Karpas-422 (cell line): ENCODE results near the gene SSH2. TPM values are rescaled to one million over a fixed set of nuclear protein-coding genes. Genes with fewer than 3 reads are reported as not detected.
"Not testable (repeated sequence)": the region's sequence is repeated elsewhere in the genome, so short reads cannot be mapped to it uniquely, and the experiment has no call there.

Experiments used
- DNase-seq: peaks from one replicate; pipeline ENCODE4 v3.0.0-alpha.2; 2015
- H2AFZ ChIP-seq: fragments of 200-600 bp; sonication (generic); 2 replicates; pipeline ENCODE4 v1.6.1; 2014; ENCODE audit warnings: antibody characterized with exemption, low read length, mixed read lengths
- H3K27ac ChIP-seq: fragments of 200-600 bp; sonication (generic); 2 replicates; pipeline ENCODE4 v1.5.1; 2014; ENCODE audit warnings: mild to moderate bottlenecking, low read length, moderate library complexity
- H3K27me3 ChIP-seq: fragments of 200-600 bp; sonication (generic); 2 replicates; pipeline ENCODE4 v1.6.1; 2014; ENCODE audit warnings: low read length, mixed read lengths
- H3K36me3 ChIP-seq: fragments of 200-600 bp; sonication (generic); 2 replicates; pipeline ENCODE4 v1.6.1; 2014; ENCODE audit warnings: low read length, mixed read lengths; ENCODE audit not compliant: insufficient read depth
- H3K4me1 ChIP-seq: fragments of 200-600 bp; sonication (generic); 2 replicates; pipeline ENCODE4 v1.6.1; 2014; ENCODE audit warnings: mild to moderate bottlenecking, low read length, mixed read lengths
- H3K4me2 ChIP-seq: fragments of 200-600 bp; sonication (generic); 2 replicates; pipeline ENCODE4 v1.6.1; 2014; ENCODE audit warnings: low read length, low read depth, mild to moderate bottlenecking; ENCODE audit not compliant: poor library complexity, severe bottlenecking
- H3K4me3 ChIP-seq: fragments of 200-600 bp; sonication (generic); 2 replicates; pipeline ENCODE4 v1.5.1; 2014; ENCODE audit warnings: mild to moderate bottlenecking, antibody characterized with exemption, low read length, mixed read lengths
- H3K79me2 ChIP-seq: fragments of 200-600 bp; sonication (generic); 2 replicates; pipeline ENCODE4 v1.6.1; 2014; ENCODE audit warnings: mild to moderate bottlenecking, low read length, mixed read lengths
- H3K9ac ChIP-seq: fragments of 200-600 bp; sonication (generic); 2 replicates; pipeline ENCODE4 v1.6.0; 2014; ENCODE audit warnings: low read length
- H3K9me2 ChIP-seq: fragments of 200-600 bp; sonication (generic), shearing (Covaris generic); replicated peaks from 2 replicates; pipeline ENCODE4 v1.6.0; 2014; ENCODE audit warnings: mild to moderate bottlenecking, low read length, moderate library complexity; ENCODE audit not compliant: insufficient read depth
- H3K9me3 ChIP-seq: fragments of 300-700, 200-600 bp; sonication (generic); 2 replicates; pipeline ENCODE4 v1.6.1; 2014; ENCODE audit warnings: low read length, mixed read lengths
- H4K20me1 ChIP-seq: fragments of 200-600 bp; sonication (generic); 2 replicates; pipeline ENCODE4 v1.6.1; 2014; ENCODE audit warnings: mild to moderate bottlenecking, antibody characterized with exemption, low read length, low read depth; ENCODE audit not compliant: insufficient read depth
- total RNA-seq: library from RNA; depleted of rRNA; stranded (reverse); fragments of >200 nt; shearing (Covaris generic); gene quantifications from 2 replicates; pipeline ENCODE4 v1.2.3, GENCODE V29; 2014; ENCODE audit warnings: low replicate concordance

The SSH2 gene
- total RNA-seq, 1 experiment from 2014 or later, result 53.9 TPM

DNA sequence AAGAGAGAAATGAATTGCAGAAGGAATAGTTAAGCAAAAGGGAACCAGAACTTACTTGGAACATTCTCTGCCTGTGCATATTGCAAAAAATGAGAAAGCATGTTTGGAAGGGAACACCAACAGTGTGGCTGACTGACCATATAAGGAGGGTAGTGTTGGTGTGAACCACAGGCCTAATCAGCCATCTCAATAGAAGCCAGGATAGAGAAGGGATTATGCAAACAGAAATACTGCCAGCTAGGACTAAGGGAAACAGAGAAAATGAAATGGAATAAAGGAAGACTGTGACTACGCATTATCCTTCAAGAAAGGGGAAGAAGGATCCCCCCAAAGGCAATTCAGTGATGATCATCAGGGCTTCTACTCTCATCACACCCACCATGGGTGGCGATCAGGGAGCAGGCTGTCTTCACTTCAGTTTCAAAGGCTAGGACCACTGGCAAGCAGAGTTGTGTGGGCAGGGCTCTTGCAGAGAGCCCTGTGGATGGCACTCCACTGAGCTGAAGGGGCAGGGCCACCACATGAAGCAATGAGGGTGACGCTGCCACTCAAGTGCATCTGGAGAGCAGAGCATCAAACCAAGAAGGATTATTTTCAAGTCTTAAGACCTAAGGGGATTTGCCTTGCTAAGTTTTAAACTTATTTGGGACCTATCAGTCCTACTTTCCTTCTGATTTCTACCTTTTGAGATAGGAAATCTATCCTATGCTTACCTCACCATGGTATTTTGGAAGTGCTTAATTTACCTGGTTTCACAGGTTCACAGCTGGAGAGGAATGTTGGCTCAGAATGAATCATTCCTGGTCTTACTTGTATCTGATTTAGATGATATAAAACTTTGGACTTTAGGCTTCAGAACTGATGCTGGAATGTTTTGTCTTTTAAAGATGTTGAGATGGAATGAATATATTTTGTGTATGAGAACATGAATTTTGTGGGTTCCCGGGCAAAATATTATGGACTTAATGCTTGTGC, 140.5 kb downstream of the SSH2 start:
- Histone ChIP-seq H3K9ac (no peak overlapping the region), H3K27me3 (no peaks in the 10 kb centered on the region), H4K20me1 (no peaks in the 10 kb centered on the region), H3K9me3 (no peaks in the 10 kb centered on the region), H3K4me2 (no peak overlapping the region), H3K9me2 (no peaks in the 10 kb centered on the region), H3K36me3 (no peaks in the 10 kb centered on the region), H2AFZ (no peak overlapping the region), H3K27ac (no peak overlapping the region), H3K4me1 (peaks cover 6% of the 10 kb centered on the region; the same call in 1 of the 2 replicates), H3K79me2 (peaks cover 13% of the 10 kb centered on the region), H3K4me3 (no peak overlapping the region)
- no peak for DNase-seq

DNA sequence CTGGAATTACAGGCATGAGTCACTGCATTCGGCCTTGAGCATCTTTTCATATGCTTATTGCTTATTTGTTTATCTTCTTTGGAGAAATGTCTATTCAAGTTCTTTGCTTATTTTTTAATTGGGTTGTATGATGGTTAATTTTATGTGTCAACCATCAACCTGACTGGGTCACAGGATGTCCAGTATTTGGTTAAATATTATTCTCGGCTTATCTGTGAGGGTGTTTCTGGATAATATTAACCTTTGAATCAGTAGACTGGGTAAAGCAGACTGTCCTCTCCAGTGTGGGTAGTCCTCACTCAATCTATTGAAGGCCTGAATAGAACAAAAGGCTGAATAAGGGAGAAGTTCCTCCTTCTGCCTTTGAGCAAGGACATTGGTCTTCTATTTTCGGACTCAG, 142.0 kb downstream of the SSH2 start:
- no peak for DNase-seq
- no peak overlapping the region for H3K9ac ChIP-seq
- H3K79me2 ChIP-seq, result peaks cover 7% of the 10 kb centered on the region; the same call in 1 of the 2 replicates
- H4K20me1 ChIP-seq, result no peaks in the 10 kb centered on the region
- no peaks in the 10 kb centered on the region for H3K36me3 ChIP-seq
- peaks cover 6% of the 10 kb centered on the region; the same call in 1 of the 2 replicates for H3K4me1 ChIP-seq
- H3K9me3 ChIP-seq, result no peaks in the 10 kb centered on the region
- no peak overlapping the region for H3K4me2 ChIP-seq
- H3K27me3 ChIP-seq, result no peaks in the 10 kb centered on the region
- no peak overlapping the region for H3K4me3 ChIP-seq
- H2AFZ ChIP-seq, result no peak overlapping the region
- no peak overlapping the region for H3K27ac ChIP-seq
- H3K9me2 ChIP-seq, result no peaks in the 10 kb centered on the region

DNA sequence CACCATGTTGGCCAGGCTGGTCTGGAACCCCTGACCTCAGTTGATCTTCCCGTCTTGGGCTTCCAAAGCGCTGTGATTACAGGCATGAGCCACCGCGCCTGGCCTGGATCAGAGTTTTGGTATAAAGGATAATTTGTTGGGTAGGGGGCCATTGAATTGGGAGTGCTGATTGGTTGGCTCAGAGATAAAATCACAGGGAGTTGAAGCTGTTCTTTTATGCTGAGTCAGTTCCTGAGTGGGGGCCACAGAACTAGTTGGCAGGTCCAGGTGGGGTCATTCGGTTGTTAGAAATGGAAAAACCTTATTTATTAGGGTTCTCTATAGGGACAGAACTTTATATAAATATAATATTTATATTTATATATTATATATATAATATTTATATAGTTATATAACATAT, 147.1 kb downstream of the SSH2 start:
- no peaks in the 10 kb centered on the region for H3K36me3 ChIP-seq
- H3K27ac ChIP-seq, result no peak overlapping the region
- no peak overlapping the region for H3K4me3 ChIP-seq
- no peaks in the 10 kb centered on the region for H3K9me2 ChIP-seq
- no peak overlapping the region for H2AFZ ChIP-seq
- peaks cover 8% of the 10 kb centered on the region for H3K79me2 ChIP-seq
- H3K4me1 ChIP-seq, result peaks cover 12% of the 10 kb centered on the region
- no peak overlapping the region for H3K9ac ChIP-seq
- no peak overlapping the region for H3K4me2 ChIP-seq
- no peaks in the 10 kb centered on the region for H3K27me3 ChIP-seq
- H4K20me1 ChIP-seq, result no peaks in the 10 kb centered on the region
- no peak for DNase-seq
- no peaks in the 10 kb centered on the region for H3K9me3 ChIP-seq

DNA sequence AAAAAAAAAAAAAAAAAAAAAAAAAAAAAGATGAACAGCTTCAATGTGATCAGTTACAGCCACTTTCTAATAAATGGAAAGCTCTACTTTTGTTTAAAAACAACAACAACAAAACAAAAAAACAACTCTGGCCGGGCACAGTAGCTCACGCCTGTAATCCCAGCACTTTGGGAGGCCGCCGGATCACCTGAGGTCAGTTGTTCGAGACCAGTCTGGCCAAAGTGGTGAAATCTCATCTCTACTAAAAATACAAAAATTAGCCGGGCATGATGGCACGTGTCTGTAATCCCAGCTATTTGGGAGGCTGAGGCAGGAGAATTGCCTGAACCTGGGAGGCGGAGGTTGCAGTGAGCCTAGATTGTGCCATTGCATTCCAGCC, 150.2 kb downstream of the SSH2 start:
- H3K9me3 ChIP-seq, DNase-seq, H3K36me3 ChIP-seq, H3K27me3 ChIP-seq, H3K9ac ChIP-seq, H3K79me2 ChIP-seq, H2AFZ ChIP-seq, H3K4me3 ChIP-seq, H3K9me2 ChIP-seq, H4K20me1 ChIP-seq: not testable (repeated sequence)
- Histone ChIP-seq H3K4me1 (peaks cover 12% of the 10 kb centered on the region), H3K4me2 (peak overlapping the region; percentile 57), H3K27ac (peak overlapping the region; percentile 57; the same call in 1 of the 2 replicates)

DNA sequence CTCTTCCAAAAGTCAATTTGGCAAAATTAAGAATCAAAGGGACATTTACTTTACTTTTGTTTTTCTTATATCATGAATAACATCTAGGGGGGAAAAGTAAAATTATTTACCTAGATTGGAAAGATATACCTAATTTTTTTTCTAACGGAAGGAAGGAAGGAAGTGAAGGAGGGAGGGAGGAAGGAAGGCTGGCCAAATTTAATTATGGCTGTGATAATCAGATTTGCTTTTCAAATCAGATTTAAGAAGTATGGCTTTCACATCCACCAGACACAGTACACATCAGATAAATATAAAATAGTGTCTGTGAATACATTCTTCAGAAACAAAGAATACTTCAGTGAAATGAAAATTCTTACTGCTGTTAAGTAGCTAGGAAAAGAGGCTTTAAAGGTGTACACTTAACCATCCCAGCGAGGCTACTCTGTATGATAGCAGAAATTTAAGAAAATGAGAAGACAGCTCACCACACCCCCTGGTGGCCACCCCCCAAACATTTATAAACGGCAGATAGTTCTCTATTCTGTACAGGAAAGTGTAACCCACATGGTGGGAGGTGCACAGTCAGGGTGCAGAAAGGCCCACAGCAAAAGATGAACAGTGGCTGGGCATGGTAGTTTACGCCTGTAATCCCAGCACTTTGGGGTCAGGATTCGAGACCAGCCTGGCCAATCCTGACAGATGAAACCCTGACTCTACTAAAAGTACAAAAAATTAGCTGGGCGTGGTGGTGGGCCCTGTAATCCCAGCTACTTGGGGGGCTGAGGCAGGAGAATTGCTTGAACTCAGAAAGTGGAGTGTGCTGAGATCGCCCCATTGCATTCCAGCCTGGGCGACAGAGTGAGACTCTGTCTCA, 150.8 kb downstream of the SSH2 start:
- Histone ChIP-seq H3K4me1 (peaks cover 12% of the 10 kb centered on the region), H3K27ac (peak overlapping the region; percentile 57), H3K4me3 (0 out of 2 replicates have a peak overlapping the region, but pooled peaks have one; percentile 33), H4K20me1 (no peaks in the 10 kb centered on the region), H3K9me2 (no peaks in the 10 kb centered on the region), H2AFZ (peak overlapping the region; percentile 88), H3K36me3 (no peaks in the 10 kb centered on the region), H3K27me3 (no peaks in the 10 kb centered on the region), H3K9ac (peak overlapping the region; percentile 54), H3K4me2 (peak overlapping the region; percentile 57), H3K79me2 (peaks cover 7% of the 10 kb centered on the region; the same call in 1 of the 2 replicates), H3K9me3 (no peaks in the 10 kb centered on the region)
- DNase-seq, result peak; percentile 90

DNA sequence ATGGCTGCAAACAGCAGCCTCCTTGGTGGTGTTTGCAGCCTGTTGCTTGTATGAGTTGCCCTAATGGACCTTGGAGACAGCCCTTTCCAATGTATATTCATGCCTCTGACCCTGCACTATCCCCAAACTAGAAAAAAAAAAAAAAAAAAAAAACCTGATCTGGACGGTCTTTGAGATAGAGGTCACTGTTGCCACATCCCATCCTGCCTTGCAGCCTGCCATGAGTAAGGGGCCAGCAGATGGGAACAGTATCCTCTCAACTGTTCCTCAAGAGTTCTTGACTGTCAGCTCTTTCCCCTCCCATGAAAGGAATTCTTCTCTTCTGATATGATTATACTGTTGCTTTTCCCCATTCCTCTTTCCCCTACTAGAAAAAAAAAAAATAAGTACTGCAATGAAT, 152.4 kb downstream of the SSH2 start:
- Histone ChIP-seq H3K9me3 (no peaks in the 10 kb centered on the region), H4K20me1 (no peaks in the 10 kb centered on the region), H3K4me3 (no peak overlapping the region), H3K27ac (no peak overlapping the region), H3K4me1 (peaks cover 12% of the 10 kb centered on the region), H3K9me2 (no peaks in the 10 kb centered on the region), H3K4me2 (no peak overlapping the region), H3K79me2 (peaks cover 7% of the 10 kb centered on the region; the same call in 1 of the 2 replicates), H3K9ac (no peak overlapping the region), H2AFZ (no peak overlapping the region), H3K27me3 (no peaks in the 10 kb centered on the region), H3K36me3 (no peaks in the 10 kb centered on the region)
- DNase-seq, result no peak

DNA sequence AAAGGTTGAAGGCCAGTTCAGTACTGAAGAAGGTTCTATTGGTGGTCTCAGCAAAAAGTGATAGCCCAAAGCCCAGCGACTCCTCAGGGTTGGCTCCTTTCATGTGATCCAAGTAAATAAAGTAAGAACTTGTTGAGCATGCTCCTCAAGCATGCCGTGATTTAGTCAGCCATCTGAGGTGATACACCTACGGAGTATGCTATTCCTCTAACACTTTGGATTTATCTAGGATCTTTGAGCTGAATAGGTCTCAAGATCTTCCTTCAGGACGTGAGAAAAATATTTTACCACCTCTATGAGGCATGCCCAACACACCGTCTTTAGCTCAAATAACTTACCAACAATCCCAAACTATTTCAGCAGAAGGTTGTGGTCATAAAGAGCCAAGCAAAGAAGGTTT, 154.0 kb downstream of the SSH2 start:
- no peaks in the 10 kb centered on the region for H4K20me1 ChIP-seq
- no peak overlapping the region for H3K27ac ChIP-seq
- H3K36me3 ChIP-seq, result no peaks in the 10 kb centered on the region
- peaks cover 13% of the 10 kb centered on the region; the same call in 1 of the 2 replicates for H3K79me2 ChIP-seq
- H3K9me2 ChIP-seq, result no peaks in the 10 kb centered on the region
- H3K27me3 ChIP-seq, result no peaks in the 10 kb centered on the region
- no peak for DNase-seq
- no peak overlapping the region for H3K9ac ChIP-seq
- H3K9me3 ChIP-seq, result no peaks in the 10 kb centered on the region
- H3K4me1 ChIP-seq, result peaks cover 18% of the 10 kb centered on the region
- no peak overlapping the region for H3K4me2 ChIP-seq
- H3K4me3 ChIP-seq, result no peak overlapping the region
- no peak overlapping the region for H2AFZ ChIP-seq

DNA sequence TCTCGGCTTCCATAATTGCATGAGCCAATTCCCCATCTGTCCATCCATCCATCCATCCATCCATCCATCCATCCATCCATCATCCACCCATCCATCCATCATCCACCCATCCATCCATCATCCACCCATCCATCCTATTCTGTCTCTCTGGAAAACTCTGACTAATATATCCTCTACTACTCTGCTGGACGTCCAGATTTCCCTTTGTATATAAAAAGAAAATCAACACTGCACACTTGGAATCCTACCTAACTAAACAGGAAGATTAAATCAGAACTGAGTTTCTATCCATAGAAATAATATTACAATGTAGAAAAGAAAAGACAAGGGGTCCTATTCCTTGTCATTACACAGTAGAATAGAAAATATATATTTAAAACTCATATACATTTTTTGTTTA, 157.0 kb downstream of the SSH2 start:
- H3K79me2 ChIP-seq, result peaks cover 11% of the 10 kb centered on the region
- H3K27me3 ChIP-seq, result no peaks in the 10 kb centered on the region
- peaks cover 13% of the 10 kb centered on the region for H3K4me1 ChIP-seq
- H3K4me3 ChIP-seq, result no peak overlapping the region
- H4K20me1 ChIP-seq, result no peaks in the 10 kb centered on the region
- no peak overlapping the region for H3K27ac ChIP-seq
- no peak overlapping the region for H2AFZ ChIP-seq
- no peaks in the 10 kb centered on the region for H3K9me2 ChIP-seq
- no peaks in the 10 kb centered on the region for H3K36me3 ChIP-seq
- H3K4me2 ChIP-seq, result no peak overlapping the region
- DNase-seq, result no peak
- H3K9ac ChIP-seq, result no peak overlapping the region
- no peaks in the 10 kb centered on the region for H3K9me3 ChIP-seq
